DOHH2 (cell line): ENCODE measurements around the gene UQCRH.

ENCODE experiments used
- EZH2phosphoT487 ChIP-seq: fragments of 200-600 bp; sonication (generic); IDR thresholded peaks from 2 replicates; pipeline ENCODE4 v1.6.1; 2017; ENCODE audit warnings: borderline replicate concordance, mild to moderate bottlenecking, antibody characterized with exemption, low read length, moderate library complexity, mixed read lengths
- TF ChIP-seq, protein P1 (sequence below): fragments of 200-600 bp; sonication (generic); IDR thresholded peaks from one replicate; pipeline ENCODE4 v1.5.1; 2014; ENCODE audit warnings: antibody characterized with exemption, mild to moderate bottlenecking, low read depth, low read length; ENCODE audit not compliant: poor library complexity, severe bottlenecking

DNA sequence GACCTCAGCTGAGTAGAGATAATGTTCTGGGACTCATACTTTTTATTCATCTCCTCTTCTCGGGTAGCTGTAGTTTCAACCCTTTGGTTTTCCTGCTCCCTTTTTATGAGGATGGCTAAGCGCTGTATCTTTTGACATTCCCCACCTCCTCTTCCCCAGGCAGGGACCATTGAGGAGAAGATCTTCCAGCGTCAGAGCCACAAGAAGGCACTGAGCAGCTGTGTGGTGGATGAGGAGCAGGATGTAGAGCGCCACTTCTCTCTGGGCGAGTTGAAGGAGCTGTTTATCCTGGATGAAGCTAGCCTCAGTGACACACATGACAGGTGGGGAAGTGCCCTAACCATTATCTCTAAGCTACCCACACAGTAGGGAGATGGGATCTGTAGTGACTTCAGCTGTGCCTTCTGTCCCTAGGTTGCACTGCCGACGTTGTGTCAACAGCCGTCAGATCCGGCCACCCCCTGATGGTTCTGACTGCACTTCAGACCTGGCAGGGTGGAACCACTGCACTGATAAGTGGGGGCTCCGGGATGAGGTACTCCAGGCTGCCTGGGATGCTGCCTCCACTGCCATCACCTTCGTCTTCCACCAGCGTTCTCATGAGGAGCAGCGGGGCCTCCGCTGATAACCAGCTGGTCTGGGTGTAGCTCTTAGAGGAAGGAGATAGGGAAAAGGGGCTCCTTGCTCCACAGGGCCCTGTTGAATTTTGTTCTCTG lies 25.7 kb upstream of the UQCRH start:
- TF ChIP-seq, protein P1, sequence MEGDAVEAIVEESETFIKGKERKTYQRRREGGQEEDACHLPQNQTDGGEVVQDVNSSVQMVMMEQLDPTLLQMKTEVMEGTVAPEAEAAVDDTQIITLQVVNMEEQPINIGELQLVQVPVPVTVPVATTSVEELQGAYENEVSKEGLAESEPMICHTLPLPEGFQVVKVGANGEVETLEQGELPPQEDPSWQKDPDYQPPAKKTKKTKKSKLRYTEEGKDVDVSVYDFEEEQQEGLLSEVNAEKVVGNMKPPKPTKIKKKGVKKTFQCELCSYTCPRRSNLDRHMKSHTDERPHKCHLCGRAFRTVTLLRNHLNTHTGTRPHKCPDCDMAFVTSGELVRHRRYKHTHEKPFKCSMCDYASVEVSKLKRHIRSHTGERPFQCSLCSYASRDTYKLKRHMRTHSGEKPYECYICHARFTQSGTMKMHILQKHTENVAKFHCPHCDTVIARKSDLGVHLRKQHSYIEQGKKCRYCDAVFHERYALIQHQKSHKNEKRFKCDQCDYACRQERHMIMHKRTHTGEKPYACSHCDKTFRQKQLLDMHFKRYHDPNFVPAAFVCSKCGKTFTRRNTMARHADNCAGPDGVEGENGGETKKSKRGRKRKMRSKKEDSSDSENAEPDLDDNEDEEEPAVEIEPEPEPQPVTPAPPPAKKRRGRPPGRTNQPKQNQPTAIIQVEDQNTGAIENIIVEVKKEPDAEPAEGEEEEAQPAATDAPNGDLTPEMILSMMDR, result no peak
- no peak for TF ChIP-seq EZH2phosphoT487
